ENCODE measurements around the gene SLC44A3.

DNA sequence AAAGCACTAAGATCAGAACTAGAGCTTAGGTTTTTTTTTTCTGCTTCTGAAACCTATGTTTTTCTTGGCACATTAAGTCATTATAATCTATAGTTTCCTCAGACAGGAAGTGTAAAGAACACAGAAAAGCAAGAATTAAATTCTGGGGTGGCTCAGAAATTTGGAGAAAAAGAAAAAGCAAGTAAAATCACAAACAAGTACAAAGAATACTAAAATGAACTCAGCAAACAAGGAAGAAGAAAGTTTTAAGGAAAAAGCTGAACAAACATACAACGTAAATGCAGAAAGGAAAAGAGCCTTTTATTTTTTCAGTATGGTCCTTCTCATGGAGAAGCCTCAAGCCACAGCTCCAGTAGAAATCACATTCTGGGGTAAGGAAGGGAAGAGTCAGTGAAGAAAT, 115.3 kb downstream of the SLC44A3 start:
- TF ChIP-seq EZH2 (IDR thresholded peaks at IDR 0.05; ENCODE audit: low read depth, low read length, severe bottlenecking) (no peak), POLR2A (IDR thresholded peaks at IDR 0.05; ENCODE audit: control extremely low read depth in 1 of 2, low read depth in 2 of 2, low read length in 2 of 2) (no peak), POU5F1 (IDR thresholded peaks at IDR 0.05; ENCODE audit: low read depth, low read length) (no peak), SP2 (IDR thresholded peaks at IDR 0.05; ENCODE audit: low read length) (no peak), SP1 (IDR thresholded peaks at IDR 0.05; ENCODE audit: low read depth, low read length) (no peak), SP4 (IDR thresholded peaks at IDR 0.05; ENCODE audit: low read length) (no peak), SIN3A (conservative IDR thresholded peaks at IDR 0.05 in 1 of 2, IDR thresholded peaks at IDR 0.05 in 1 of 2; ENCODE audit: low read depth in 1 of 2, low read length in 2 of 2) (no peak), EGR1 (IDR thresholded peaks at IDR 0.05; ENCODE audit: borderline replicate concordance, low read depth, low read length) (no peak), ZNF274 (IDR thresholded peaks at IDR 0.05; ENCODE audit: borderline replicate concordance, extremely low read depth, low read length) (no peak), TEAD4 (IDR thresholded peaks at IDR 0.05; ENCODE audit: low read depth, low read length) (no peak)
- TF ChIP-seq, protein P1, sequence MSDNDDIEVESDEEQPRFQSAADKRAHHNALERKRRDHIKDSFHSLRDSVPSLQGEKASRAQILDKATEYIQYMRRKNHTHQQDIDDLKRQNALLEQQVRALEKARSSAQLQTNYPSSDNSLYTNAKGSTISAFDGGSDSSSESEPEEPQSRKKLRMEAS (IDR thresholded peaks at IDR 0.05) = no peak
- TF ChIP-seq, protein P2, sequence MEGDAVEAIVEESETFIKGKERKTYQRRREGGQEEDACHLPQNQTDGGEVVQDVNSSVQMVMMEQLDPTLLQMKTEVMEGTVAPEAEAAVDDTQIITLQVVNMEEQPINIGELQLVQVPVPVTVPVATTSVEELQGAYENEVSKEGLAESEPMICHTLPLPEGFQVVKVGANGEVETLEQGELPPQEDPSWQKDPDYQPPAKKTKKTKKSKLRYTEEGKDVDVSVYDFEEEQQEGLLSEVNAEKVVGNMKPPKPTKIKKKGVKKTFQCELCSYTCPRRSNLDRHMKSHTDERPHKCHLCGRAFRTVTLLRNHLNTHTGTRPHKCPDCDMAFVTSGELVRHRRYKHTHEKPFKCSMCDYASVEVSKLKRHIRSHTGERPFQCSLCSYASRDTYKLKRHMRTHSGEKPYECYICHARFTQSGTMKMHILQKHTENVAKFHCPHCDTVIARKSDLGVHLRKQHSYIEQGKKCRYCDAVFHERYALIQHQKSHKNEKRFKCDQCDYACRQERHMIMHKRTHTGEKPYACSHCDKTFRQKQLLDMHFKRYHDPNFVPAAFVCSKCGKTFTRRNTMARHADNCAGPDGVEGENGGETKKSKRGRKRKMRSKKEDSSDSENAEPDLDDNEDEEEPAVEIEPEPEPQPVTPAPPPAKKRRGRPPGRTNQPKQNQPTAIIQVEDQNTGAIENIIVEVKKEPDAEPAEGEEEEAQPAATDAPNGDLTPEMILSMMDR (IDR thresholded peaks at IDR 0.05; ENCODE audit: control extremely low read depth in 1 of 3, insufficient read depth in 1 of 3, low read depth in 1 of 3, low read length in 3 of 3) = no peak
- TF ChIP-seq, protein P3, sequence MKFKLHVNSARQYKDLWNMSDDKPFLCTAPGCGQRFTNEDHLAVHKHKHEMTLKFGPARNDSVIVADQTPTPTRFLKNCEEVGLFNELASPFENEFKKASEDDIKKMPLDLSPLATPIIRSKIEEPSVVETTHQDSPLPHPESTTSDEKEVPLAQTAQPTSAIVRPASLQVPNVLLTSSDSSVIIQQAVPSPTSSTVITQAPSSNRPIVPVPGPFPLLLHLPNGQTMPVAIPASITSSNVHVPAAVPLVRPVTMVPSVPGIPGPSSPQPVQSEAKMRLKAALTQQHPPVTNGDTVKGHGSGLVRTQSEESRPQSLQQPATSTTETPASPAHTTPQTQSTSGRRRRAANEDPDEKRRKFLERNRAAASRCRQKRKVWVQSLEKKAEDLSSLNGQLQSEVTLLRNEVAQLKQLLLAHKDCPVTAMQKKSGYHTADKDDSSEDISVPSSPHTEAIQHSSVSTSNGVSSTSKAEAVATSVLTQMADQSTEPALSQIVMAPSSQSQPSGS (IDR thresholded peaks at IDR 0.05; ENCODE audit: low read length) = no peak

Measured in H1 (cell line).